Bronchial epithelial cell (primary cell): ENCODE measurements around the gene SRC. TPM values are rescaled to one million over a fixed set of nuclear protein-coding genes. Genes with fewer than 3 reads are reported as not detected.
A peak's percentile ranks its signal among the peaks of the same experiment; 100 is the strongest.

ENCODE experiments used
- DNase-seq: peaks from one replicate; pipeline ENCODE4 v3.0.0-alpha.2; 2010; ENCODE audit warnings: low read depth
- FAIRE-seq: peaks from 2 replicates; lab custom pipeline; 2011; peaks lifted over from hg19 to GRCh38; lab: Jason Lieb, UNC
- H3K27me3 ChIP-seq: 2 replicates; pipeline ENCODE4 v1.5.1; 2011; ENCODE audit warnings: low read length; ENCODE audit not compliant: control insufficient read depth, insufficient read depth
- H3K36me3 ChIP-seq: 2 replicates; pipeline ENCODE4 v1.5.1; 2011; ENCODE audit warnings: low read length; ENCODE audit not compliant: control insufficient read depth, insufficient read depth
- H3K4me3 ChIP-seq: 2 replicates; pipeline ENCODE4 v1.5.1; 2011; ENCODE audit warnings: mild to moderate bottlenecking, low read depth, low read length, control low read depth
- total RNA-seq: library from RNA; depleted of rRNA; stranded (reverse); fragments of >200 nt; gene quantifications from 2 replicates; pipeline ENCODE4 v1.2.1, GENCODE V29; 2014
- TF ChIP-seq, protein P1 (sequence below): IDR thresholded peaks from 2 replicates; pipeline ENCODE4 v1.5.1; 2011; ENCODE audit warnings: mild to moderate bottlenecking, moderate library complexity, low read length, control low read depth, inconsistent platforms; ENCODE audit not compliant: insufficient read depth, severe bottlenecking

Gene SRC
- total RNA-seq, 1 donor from 2014 or later = 16.6 TPM

DNA sequence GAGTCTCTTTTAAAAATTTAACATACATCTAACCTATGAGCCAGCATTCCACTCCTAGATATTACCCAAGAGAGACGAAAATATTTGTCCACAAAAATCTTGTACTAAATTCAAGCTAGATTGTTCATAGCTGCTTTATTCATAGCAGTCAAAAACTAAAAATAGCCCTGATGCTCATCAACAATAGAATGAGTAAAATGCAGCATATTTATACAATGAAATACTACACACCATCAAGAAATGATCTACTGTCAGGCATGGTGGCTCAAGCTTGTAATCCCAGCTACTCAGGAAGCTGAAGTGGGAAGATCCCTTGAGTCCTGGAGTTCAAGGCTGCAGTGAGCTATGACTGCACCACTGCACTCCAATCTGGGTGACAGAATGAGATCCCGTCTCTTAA is 22.0 kb upstream of the SRC start:
- no peaks in the 10 kb centered on the region for H3K36me3 ChIP-seq
- no peak for FAIRE-seq
- peak; percentile 67 for DNase-seq
- no peaks in the 10 kb centered on the region for H3K27me3 ChIP-seq
- TF ChIP-seq, protein P1, sequence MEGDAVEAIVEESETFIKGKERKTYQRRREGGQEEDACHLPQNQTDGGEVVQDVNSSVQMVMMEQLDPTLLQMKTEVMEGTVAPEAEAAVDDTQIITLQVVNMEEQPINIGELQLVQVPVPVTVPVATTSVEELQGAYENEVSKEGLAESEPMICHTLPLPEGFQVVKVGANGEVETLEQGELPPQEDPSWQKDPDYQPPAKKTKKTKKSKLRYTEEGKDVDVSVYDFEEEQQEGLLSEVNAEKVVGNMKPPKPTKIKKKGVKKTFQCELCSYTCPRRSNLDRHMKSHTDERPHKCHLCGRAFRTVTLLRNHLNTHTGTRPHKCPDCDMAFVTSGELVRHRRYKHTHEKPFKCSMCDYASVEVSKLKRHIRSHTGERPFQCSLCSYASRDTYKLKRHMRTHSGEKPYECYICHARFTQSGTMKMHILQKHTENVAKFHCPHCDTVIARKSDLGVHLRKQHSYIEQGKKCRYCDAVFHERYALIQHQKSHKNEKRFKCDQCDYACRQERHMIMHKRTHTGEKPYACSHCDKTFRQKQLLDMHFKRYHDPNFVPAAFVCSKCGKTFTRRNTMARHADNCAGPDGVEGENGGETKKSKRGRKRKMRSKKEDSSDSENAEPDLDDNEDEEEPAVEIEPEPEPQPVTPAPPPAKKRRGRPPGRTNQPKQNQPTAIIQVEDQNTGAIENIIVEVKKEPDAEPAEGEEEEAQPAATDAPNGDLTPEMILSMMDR = no peak
- no peak overlapping the region for H3K4me3 ChIP-seq

- H3K27me3 ChIP-seq = no peaks in the 10 kb centered on the region
- no peak overlapping the region for H3K4me3 ChIP-seq
- no peak for FAIRE-seq
- no peaks in the 10 kb centered on the region for H3K36me3 ChIP-seq
- DNase-seq = no peak
- TF ChIP-seq, protein P1 = no peak
Observed at GRCh38 chr20:37325206-37325605, 20.7 kb upstream of the SRC start.

DNA sequence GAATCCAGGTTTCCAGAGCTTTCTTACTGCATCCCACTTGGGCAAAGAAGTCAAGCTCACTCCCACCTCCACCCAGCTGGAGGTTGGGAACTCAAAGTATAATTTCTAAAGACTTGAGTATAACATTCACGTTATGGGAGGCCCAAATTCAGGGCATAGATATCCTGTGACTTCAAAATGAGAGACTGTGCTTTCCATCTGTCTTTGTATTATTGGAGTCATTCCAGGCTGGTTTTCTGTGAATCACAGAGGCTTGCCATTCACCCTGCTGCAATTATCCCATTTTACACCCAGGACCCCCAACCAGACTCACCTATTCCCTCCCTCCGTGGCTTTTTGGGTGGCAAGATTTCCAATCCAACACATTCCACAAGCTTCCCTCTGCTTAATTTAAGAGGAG is 19.3 kb upstream of the SRC start:
- H3K36me3 ChIP-seq = no peaks in the 10 kb centered on the region
- DNase-seq (no peak), FAIRE-seq (no peak)
- H3K4me3 ChIP-seq = no peak overlapping the region
- TF ChIP-seq, protein P1 = no peak
- H3K27me3 ChIP-seq = no peaks in the 10 kb centered on the region

- H3K4me3 ChIP-seq = no peak overlapping the region
- no peaks in the 10 kb centered on the region for H3K27me3 ChIP-seq
- H3K36me3 ChIP-seq = no peaks in the 10 kb centered on the region
- no peak for FAIRE-seq
- DNase-seq = no peak
- TF ChIP-seq, protein P1 = no peak
Observed at GRCh38 chr20:37327748-37328147, 18.2 kb upstream of the SRC start.

- TF ChIP-seq, protein P1 = no peak
- no peaks in the 10 kb centered on the region for H3K27me3 ChIP-seq
- H3K36me3 ChIP-seq = no peaks in the 10 kb centered on the region
- H3K4me3 ChIP-seq = no peak overlapping the region
- no peak for FAIRE-seq
- DNase-seq = no peak
Observed at GRCh38 chr20:37328149-37328945, 17.6 kb upstream of the SRC start.
